GM12891 (cell line): ENCODE results near the gene CTNS.

Experiments used
- POLR2A ChIP-seq: IDR thresholded peaks from 2 replicates; pipeline ENCODE4 v1.6.1; 2011; ENCODE audit warnings: low read depth, low read length, control low read depth
- POLR2AphosphoS5 ChIP-seq: IDR thresholded peaks from 2 replicates; pipeline ENCODE4 v1.6.1; 2011; ENCODE audit warnings: low read depth, low read length, control low read depth
- POU2F2 ChIP-seq: IDR thresholded peaks from 2 replicates; pipeline ENCODE4 v1.6.1; 2011; ENCODE audit warnings: low read depth, mild to moderate bottlenecking, control low read depth, low read length, moderate library complexity
- SPI1 ChIP-seq: IDR thresholded peaks from 2 replicates; pipeline ENCODE4 v1.6.1; 2011; ENCODE audit warnings: low read depth, low read length, control low read depth
- TAF1 ChIP-seq: IDR thresholded peaks from 2 replicates; pipeline ENCODE4 v1.6.1; 2011; ENCODE audit warnings: low read depth, low read length, control low read depth

GRCh38 chr17:3693141-3693540, 56.6 kb downstream of the CTNS start:
- TF ChIP-seq POLR2A (no peak), SPI1 (no peak), POLR2AphosphoS5 (no peak), TAF1 (no peak), POU2F2 (no peak)
